Psoas muscle (tissue), 8 donors: ENCODE measurements around the gene APBA3. TPM values are rescaled to one million over a fixed set of nuclear protein-coding genes. Genes with fewer than 3 reads are reported as not detected.
A peak's percentile ranks its signal among the peaks of the same experiment; 100 is the strongest.

Source experiments
- ATAC-seq, 4 donors: fragments of 200-7000 bp; cut with Tn5 transposase; one replicate each; pipeline ENCODE4 v1.9.1; 2020; ENCODE audit warnings: moderate library complexity in 3 of 4, mild to moderate bottlenecking in 2 of 4
- DNase-seq, 2 donors: peaks; one replicate each; pipeline ENCODE4 v3.0.0-alpha.2; 2020
- H3K27ac ChIP-seq: fragments of 200-600 bp; one replicate; pipeline ENCODE4 v1.8.0; 2022
- H3K27me3 ChIP-seq, 3 donors: fragments of 200-600 bp in 1 of 3; one replicate each; pipeline versions ENCODE4 v1.6.1 to v1.8.0; 2013 to 2022; ENCODE audit warnings: low read length in 2 of 3, mild to moderate bottlenecking in 2 of 3, moderate library complexity in 1 of 3; ENCODE audit not compliant: insufficient read depth in 3 of 3
- H3K36me3 ChIP-seq, 2 donors: fragments of 200-600 bp in 1 of 2; one replicate each; pipeline versions ENCODE4 v1.6.1 to v1.8.0; 2013 to 2022; ENCODE audit warnings: low read depth in 1 of 2, mild to moderate bottlenecking in 1 of 2, moderate library complexity in 1 of 2; ENCODE audit not compliant: insufficient read depth in 1 of 2
- H3K4me1 ChIP-seq: fragments of 200-600 bp; one replicate; pipeline ENCODE4 v1.8.0; 2022
- H3K4me3 ChIP-seq: fragments of 200-600 bp; one replicate; pipeline ENCODE4 v1.8.0; 2022; ENCODE audit warnings: mild to moderate bottlenecking
- H3K9me3 ChIP-seq: fragments of 200-600 bp; one replicate; pipeline ENCODE4 v1.8.0; 2022
- CTCF ChIP-seq: fragments of 200-600 bp; IDR thresholded peaks from one replicate; pipeline ENCODE4 v1.8.0; 2022; ENCODE audit warnings: antibody characterized with exemption
- WGBS, 3 donors: extraction: QIAGEN DNeasy Blood & Tissue Kit; methylation state at CpG; one replicate each; pipeline versions ENCODE4 v1.1.6 to v1.1.7; 2013; 5-methylcytosine and 5-hydroxymethylcytosine counted together
- intact Hi-C, 2 donors: fragments of 100-400 bp; cut with DNase I; formaldehyde crosslinking; loops; one replicate each; pipeline versions ENCODE4 v1.11.0 to v1.14.2; 2022
- polyA plus RNA-seq, 3 donors: library from polyadenylated mRNA; stranded (reverse); fragments of 200-250 nt; gene quantifications; one replicate each; pipeline ENCODE4 v1.2.3, GENCODE V29; 2013
- total RNA-seq, 4 donors: library from RNA; stranded (reverse); fragmentation: NEBNext Ultra II Directional in 2 of 4; extraction: Animal tissue kit (Norgen Biotek cat#: 25700) in 2 of 4; gene quantifications; one replicate each; pipeline versions ENCODE4 v1.2.1 to v1.2.4, GENCODE V29; 2021 to 2023
- donor health status: healthy with polysubstance abuse.
- donor health status: DM: no; HTN: no; CAD: no; lungs with moderate emphysema.
- donor health status: Bipolar disorder and iron deficiency.
- donor health status: healthy.
- donor health status: DM: yes; HTN: yes; CAD: no.
- donor health status: DM: no; HTN: no; CAD: no.
- donor health status: DM: no; HTN: no; CAD: no.
- donor health status: DM: yes; HTN: yes; CAD: no.

The APBA3 gene
- total and polyA plus RNA-seq, 7 donors, result 17.7 to 30.1 (median 19.4) TPM

GRCh38 chr19:3771906-3772455 is 10.5 kb upstream of the APBA3 start, which contains the start of gene RAX2:
RAX2 (minus strand) TSS chr19:3772228; CDS start chr19:3771742, 486 bp downstream.
- no peak within 1 kb of the TSS for H3K27ac ChIP-seq
- H3K27me3 ChIP-seq, result peaks cover 0 to 5% (median 0%) of the 10 kb centered on the region in 3 donors
- H3K4me3 ChIP-seq, result no peak within 1 kb of the TSS
- H3K4me1 ChIP-seq, result no peaks in the 10 kb centered on the region
- intact Hi-C loops, result no loop called here
- no peaks in the 10 kb centered on the region for H3K9me3 ChIP-seq
- no peak for TF ChIP-seq CTCF
- H3K36me3 ChIP-seq, result peaks cover 0 to 29% of the 10 kb centered on the region in 2 donors
- 23 to 30% (median 29%) methylated on average over 20 to 23 of the region's 23 CpGs for WGBS, 3 donors
- ATAC-seq, result no peak
- no peak for DNase-seq

- H3K4me3 ChIP-seq, result no peak overlapping the region
- peaks cover 0 to 5% (median 0%) of the 10 kb centered on the region in 3 donors for H3K27me3 ChIP-seq
- 68 to 75% (median 70%) methylated on average over 24 to 35 of the region's 35 CpGs for WGBS, 3 donors
- intact Hi-C loops, result no loop called here
- H3K9me3 ChIP-seq, result no peaks in the 10 kb centered on the region
- no peak overlapping the region for H3K27ac ChIP-seq
- H3K36me3 ChIP-seq, result peaks cover 0 to 36% of the 10 kb centered on the region in 2 donors
- ATAC-seq (no peak), DNase-seq (no peak)
- no peak for TF ChIP-seq CTCF
- no peaks in the 10 kb centered on the region for H3K4me1 ChIP-seq
Observed at GRCh38 chr19:3771000-3771905, 9.8 kb upstream of the APBA3 start.

DNA sequence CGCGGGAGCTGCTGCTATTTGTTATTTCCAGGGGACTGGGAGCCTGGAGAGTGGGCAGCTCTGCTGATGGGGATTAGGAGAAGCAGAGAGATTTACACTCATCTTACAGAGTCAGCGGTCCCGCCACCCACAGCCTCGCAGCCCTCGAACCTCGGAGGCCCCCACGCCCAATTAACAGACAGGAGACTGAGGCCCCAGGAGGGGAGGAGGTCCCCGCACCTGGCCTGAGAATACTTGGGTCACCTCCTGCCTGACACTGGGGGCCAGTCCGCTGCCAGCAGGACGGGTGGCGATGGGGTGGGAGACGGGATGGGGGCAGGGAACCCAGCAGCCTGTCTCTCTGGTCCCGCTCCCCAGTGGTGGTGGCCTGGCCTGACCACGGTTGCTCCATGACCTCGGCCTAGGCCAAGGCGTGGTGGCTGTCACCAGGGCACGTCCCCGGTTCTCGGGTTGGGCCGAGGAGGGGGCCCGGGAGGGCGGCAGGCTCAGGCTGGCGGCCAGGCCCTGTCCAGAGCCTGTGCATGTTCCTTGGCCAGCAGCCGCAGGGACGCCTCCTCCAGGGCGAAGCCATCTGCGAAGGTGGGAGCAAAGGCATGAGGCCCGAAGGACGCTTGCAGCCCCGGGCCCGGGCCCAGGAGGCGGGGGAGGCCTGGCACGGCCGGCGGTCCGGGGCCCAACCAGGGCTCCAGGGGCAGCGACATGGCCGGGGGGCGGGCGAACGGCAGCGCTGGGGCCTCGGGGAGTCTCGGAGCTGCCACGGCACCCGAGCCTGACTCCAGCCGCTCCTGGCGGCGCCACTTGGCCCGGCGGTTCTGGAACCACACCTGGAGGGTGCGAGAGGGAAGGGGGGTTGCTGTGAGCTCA is 8.9 kb upstream of the APBA3 start:
- WGBS, 3 donors, result 57 to 66% (median 61%) methylated on average over 42 to 53 of the region's 53 CpGs
- no peak for ATAC-seq
- intact Hi-C loops, result no loop called here
- no peak overlapping the region for H3K27ac ChIP-seq
- peaks cover 0 to 5% (median 0%) of the 10 kb centered on the region in 3 donors for H3K27me3 ChIP-seq
- H3K4me3 ChIP-seq, result no peak overlapping the region
- peaks cover 0 to 45% of the 10 kb centered on the region in 2 donors for H3K36me3 ChIP-seq
- no peaks in the 10 kb centered on the region for H3K4me1 ChIP-seq
- TF ChIP-seq CTCF, result no peak
- no peaks in the 10 kb centered on the region for H3K9me3 ChIP-seq
- no peak for DNase-seq

GRCh38 chr19:3769494-3769893 is 8.0 kb upstream of the APBA3 start:
- Histone ChIP-seq H3K27ac (no peak overlapping the region), H3K36me3 (peaks cover 0 to 51% of the 10 kb centered on the region in 2 donors), H3K4me1 (no peaks in the 10 kb centered on the region), H3K4me3 (no peak overlapping the region), H3K9me3 (no peaks in the 10 kb centered on the region), H3K27me3 (peaks cover 0 to 5% (median 0%) of the 10 kb centered on the region in 3 donors)
- 77 to 84% (median 81%) methylated on average over 17 of the region's 17 CpGs for WGBS, 3 donors
- intact Hi-C loops, result no loop called here
- TF ChIP-seq CTCF, result no peak
- DNase-seq (no peak), ATAC-seq (peak in 1 of 4 donors; percentile 29)
